Esophagus muscularis mucosa (tissue), 3 donors: Measurements from ENCODE around the gene ZBTB7C.

ENCODE experiments used
- CTCF ChIP-seq, 3 experiments: fragments of 200-600 bp in 2 of 3; fragments of 450-650 bp in 1 of 3; sonication (generic) in 2 of 3; IDR thresholded peaks; one replicate each; pipeline ENCODE4 v1.5.1; 2017 to 2019; ENCODE audit warnings: antibody characterized with exemption in 3 of 3, mild to moderate bottlenecking in 2 of 3, moderate library complexity in 1 of 3
- POLR2A ChIP-seq: fragments of 450-650 bp; IDR thresholded peaks from one replicate; pipeline ENCODE4 v1.6.1; 2017; ENCODE audit warnings: antibody characterized with exemption, moderate library complexity, mild to moderate bottlenecking, low read depth
- POLR2AphosphoS5 ChIP-seq, 2 donors: sonication (generic); formaldehyde crosslinking; IDR thresholded peaks; one replicate each; pipeline ENCODE4 v1.6.1; 2017; ENCODE audit warnings: antibody characterized with exemption in 2 of 2

GRCh38 chr18:48090702-48091101, 318.5 kb downstream of the ZBTB7C start:
- TF ChIP-seq CTCF (IDR thresholded peaks at IDR 0.05) (no peak), POLR2A (no peak), POLR2AphosphoS5 (IDR thresholded peaks at IDR 0.05) (no peak)
